IPS-15b (cell line): ENCODE measurements around the gene MOB3B.

Source experiments
- H3K27me3 ChIP-seq: one replicate; pipeline ENCODE4 v1.6.1; 2013; ENCODE audit warnings: low read length; ENCODE audit not compliant: control insufficient read depth, insufficient read depth
- H3K36me3 ChIP-seq: one replicate; pipeline ENCODE4 v1.6.1; 2013; ENCODE audit warnings: low read length; ENCODE audit not compliant: control insufficient read depth, insufficient read depth
- H3K4me1 ChIP-seq: one replicate; pipeline ENCODE4 v1.6.1; 2013; ENCODE audit warnings: mild to moderate bottlenecking, low read length; ENCODE audit not compliant: control insufficient read depth, insufficient read depth
- H3K4me3 ChIP-seq: one replicate; pipeline ENCODE4 v1.5.1; 2013; ENCODE audit warnings: low read depth, low read length
- H3K9ac ChIP-seq: one replicate; pipeline ENCODE4 v1.6.1; 2013; ENCODE audit warnings: low read depth, mild to moderate bottlenecking, low read length
- H3K9me3 ChIP-seq: one replicate; pipeline ENCODE4 v1.6.1; 2013; ENCODE audit warnings: mild to moderate bottlenecking, low read length; ENCODE audit not compliant: control insufficient read depth, insufficient read depth

Gene MOB3B

DNA sequence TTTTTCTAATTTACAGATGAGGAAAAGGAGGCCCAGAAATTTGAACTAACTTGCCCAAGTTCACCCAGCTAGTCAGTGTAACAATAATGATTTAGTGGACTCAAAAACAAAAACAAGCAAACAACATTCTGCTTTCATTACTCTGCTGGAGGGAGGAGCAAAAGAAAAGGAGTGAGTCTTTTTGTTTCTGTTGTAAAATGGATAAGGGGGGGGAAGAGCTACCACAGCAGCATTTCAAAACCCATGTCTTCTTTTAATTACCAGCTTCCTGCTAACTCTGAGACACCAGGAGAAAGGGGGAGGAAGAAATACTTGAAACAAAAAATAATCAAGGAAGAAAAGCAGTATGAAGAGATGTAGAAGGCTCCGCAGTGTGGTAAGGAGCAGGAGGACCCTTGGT lies 193.5 kb downstream of the MOB3B start:
- H3K9me3 ChIP-seq: no peaks in the 10 kb centered on the region
- peaks cover 15% of the 10 kb centered on the region for H3K4me1 ChIP-seq
- no peak overlapping the region for H3K4me3 ChIP-seq
- no peaks in the 10 kb centered on the region for H3K36me3 ChIP-seq
- no peaks in the 10 kb centered on the region for H3K27me3 ChIP-seq
- H3K9ac ChIP-seq: no peak overlapping the region

DNA sequence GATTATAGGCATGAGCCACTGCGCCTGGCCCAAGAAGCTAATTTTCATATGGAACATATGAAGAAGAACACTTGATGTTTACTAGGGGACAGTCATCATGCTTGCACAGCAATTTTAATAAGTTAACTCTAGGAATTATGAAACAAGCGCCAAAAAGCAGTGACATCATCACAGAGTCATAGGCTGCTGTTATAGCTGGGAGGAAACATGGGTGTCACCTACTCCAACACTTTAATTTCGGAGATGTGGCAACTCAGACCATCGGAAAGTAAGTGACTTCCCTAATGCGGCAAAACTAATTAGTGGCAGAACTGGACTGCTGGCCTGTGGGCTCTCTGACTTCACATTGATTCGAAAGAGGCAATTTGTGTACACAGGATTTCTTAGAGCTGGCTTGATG lies 194.5 kb downstream of the MOB3B start:
- Histone ChIP-seq H3K9me3 (no peaks in the 10 kb centered on the region), H3K9ac (no peak overlapping the region), H3K27me3 (no peaks in the 10 kb centered on the region), H3K4me3 (no peak overlapping the region), H3K4me1 (peaks cover 15% of the 10 kb centered on the region), H3K36me3 (no peaks in the 10 kb centered on the region)

DNA sequence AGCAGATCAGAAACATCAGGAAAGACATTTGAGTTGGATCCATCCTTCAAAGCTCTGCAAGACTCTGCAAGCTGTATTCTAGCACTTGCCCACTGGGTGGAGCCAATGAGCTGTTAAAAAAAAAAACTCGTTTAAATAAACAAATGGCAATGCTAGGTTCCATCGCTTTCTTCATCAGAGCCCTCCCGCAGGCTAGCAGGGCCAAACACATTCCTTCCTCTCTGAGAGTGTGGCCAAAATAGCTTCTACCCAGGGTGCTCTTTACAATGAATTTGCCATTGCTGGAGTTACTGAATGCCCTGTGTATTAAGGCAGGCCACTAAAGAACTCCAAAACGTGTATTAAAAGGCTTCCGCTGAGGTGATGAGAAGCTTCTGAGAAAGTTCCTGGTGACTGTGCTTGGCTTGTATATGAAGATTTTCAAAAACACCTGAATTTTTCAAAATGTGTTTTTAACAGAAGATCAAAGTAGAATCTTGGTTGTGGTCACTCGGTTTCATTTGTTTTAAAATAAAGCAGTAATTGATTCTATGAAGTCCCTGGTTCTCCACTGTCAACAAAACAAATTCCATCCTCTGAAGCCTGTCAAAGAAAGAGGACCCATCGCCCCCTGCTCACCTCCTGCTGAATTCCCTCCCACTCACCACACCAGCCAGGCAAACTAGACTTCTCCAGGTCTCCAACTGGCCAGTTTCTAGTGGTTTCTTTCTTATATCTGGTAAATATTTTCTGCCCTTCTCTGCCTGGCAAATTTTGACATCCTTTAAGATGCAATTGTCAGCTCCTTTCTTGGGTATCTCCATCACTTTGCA lies 196.2 kb downstream of the MOB3B start:
- Histone ChIP-seq H3K9ac (no peak overlapping the region), H3K27me3 (no peaks in the 10 kb centered on the region), H3K36me3 (no peaks in the 10 kb centered on the region), H3K4me1 (peaks cover 15% of the 10 kb centered on the region), H3K4me3 (no peak overlapping the region), H3K9me3 (no peaks in the 10 kb centered on the region)

DNA sequence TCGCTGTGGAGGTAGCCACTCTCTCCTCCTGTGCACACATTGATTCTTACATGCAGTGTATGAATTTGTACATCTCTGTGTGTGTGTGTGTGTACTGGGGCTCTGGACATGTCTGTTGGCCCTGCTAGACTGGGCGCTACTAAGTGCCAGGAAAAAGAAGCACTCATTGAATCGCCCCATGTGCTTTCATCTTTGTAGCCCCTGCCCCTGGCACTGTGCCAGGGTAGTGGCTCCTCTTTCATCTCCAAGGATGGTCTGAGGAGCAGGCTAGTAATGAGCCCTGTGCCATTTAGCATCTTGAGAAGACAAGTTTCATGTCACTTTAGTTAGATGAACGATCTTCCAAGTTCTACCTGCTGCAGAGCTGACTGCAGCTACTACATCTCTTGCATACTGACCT lies 198.2 kb downstream of the MOB3B start:
- Histone ChIP-seq H3K9ac (no peak overlapping the region), H3K9me3 (no peaks in the 10 kb centered on the region), H3K4me3 (no peak overlapping the region), H3K4me1 (peaks cover 12% of the 10 kb centered on the region), H3K27me3 (no peaks in the 10 kb centered on the region), H3K36me3 (no peaks in the 10 kb centered on the region)

DNA sequence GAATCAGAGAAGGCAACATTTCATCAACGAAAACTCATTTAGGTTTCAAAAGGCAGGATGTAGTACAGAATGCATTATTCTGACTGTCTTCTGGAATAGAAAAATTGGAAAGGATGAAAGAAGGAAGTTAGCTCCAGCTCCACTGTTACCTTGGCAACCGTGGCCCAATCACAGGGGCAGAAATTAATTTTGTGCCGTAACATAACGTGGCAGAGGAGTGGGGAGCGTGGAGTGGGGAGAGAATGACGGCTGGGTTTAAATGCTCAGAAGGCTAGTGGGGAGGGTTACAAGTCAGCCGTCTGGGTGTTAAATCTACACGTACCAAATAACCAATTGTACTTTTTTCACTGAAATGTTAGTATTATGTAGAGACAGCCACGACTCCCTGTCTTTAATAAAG lies 200.3 kb downstream of the MOB3B start:
- Histone ChIP-seq H3K4me1 (peaks cover 9% of the 10 kb centered on the region), H3K9ac (no peak overlapping the region), H3K4me3 (no peak overlapping the region), H3K9me3 (no peaks in the 10 kb centered on the region), H3K27me3 (no peaks in the 10 kb centered on the region), H3K36me3 (no peaks in the 10 kb centered on the region)

DNA sequence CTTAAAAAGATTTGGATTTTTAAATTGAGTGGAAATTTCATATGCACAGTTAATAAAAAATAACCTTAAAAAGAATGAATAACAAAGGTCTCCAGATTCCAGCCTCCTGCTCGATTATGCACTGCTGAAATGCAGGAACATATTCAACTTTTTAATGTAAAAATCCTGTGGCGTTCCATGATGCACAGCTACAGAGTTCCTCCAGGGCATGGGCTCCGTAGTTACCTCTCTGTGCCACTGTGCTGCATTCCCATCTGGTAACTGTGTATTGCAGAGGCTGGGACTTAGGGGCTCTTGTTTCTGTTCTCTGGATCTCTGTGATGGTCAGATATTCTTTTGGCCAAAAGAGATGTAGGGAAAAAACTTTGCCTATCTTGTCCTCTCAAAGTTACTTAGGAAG lies 201.1 kb downstream of the MOB3B start:
- no peaks in the 10 kb centered on the region for H3K36me3 ChIP-seq
- H3K4me3 ChIP-seq: no peak overlapping the region
- H3K9me3 ChIP-seq: no peaks in the 10 kb centered on the region
- no peak overlapping the region for H3K9ac ChIP-seq
- no peaks in the 10 kb centered on the region for H3K27me3 ChIP-seq
- peaks cover 3% of the 10 kb centered on the region for H3K4me1 ChIP-seq

DNA sequence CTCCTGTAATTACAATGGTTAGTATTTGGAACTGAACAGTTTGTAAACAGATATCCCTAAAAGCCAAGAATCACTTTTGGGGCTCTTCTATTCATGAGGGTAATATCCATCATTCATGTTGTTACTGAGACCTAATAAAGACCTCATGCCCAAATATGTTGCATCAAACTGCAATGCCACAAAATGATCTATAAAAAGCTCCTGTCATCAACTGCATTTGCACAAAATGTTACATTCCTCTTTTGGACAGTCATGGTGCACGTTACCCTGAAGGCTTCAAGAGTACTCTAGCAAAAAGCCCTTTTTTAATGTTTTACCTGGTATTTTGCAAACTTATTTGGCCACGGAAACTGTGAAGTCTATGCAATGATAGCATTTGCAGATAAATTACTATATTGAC lies 218.4 kb downstream of the MOB3B start:
- no peaks in the 10 kb centered on the region for H3K36me3 ChIP-seq
- peaks cover 49% of the 10 kb centered on the region for H3K27me3 ChIP-seq
- no peak overlapping the region for H3K4me3 ChIP-seq
- H3K9ac ChIP-seq: no peak overlapping the region
- peaks cover 12% of the 10 kb centered on the region for H3K4me1 ChIP-seq
- no peaks in the 10 kb centered on the region for H3K9me3 ChIP-seq

DNA sequence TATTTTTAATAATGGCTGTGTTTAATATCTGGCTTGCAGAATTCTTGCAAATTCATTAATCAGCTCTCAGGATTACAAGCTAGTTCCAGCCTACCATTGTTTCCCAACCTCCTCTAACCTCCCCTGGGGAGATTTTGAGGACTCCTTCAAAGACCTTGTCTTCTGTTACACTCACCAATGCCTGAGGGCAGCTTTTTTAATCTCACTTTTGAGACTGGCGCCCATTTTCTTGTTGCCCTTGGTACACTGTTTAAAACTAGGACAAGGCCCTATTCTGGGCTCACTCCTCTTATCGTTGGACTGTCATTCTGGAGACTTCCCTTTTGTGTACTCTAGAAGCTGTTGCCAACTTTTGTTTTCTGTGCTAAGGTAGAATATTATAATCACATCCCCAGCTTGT lies 219.0 kb downstream of the MOB3B start:
- H3K9ac ChIP-seq: no peak overlapping the region
- H3K4me3 ChIP-seq: no peak overlapping the region
- H3K36me3 ChIP-seq: no peaks in the 10 kb centered on the region
- H3K27me3 ChIP-seq: peaks cover 52% of the 10 kb centered on the region
- H3K9me3 ChIP-seq: no peaks in the 10 kb centered on the region
- peaks cover 12% of the 10 kb centered on the region for H3K4me1 ChIP-seq

DNA sequence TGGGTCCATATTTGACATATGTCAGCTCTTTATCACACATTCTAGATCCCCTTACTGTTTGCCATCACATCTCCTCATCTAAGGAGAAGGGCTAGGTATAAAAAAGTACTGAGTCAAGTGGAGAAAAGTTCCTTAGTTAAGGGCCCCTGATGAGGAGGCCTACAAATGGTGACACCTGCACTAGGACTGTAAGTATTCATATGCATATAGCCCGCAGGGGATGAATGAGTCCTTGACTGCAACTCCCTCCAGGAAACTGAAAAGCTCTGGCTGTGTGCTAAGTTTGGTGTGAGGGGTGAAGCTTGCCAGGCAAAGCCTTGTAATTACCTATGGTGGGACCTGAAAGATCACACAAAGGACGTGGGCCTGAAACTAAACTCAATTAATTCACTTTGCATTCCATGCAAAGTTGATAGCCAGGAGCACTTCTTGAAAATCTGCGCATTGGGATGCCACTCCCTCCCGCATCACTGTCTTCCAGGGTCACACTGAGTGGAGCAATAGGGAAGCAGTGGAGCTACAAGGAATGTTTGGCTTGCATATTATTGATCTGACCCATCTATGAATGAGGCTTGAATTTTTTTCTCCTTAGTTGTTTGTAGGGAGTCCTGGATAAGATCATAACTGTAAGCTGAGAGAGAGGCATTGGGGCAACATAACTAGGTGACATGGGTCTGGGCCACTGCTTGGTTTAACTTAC lies 220.8 kb downstream of the MOB3B start:
- Histone ChIP-seq H3K36me3 (no peaks in the 10 kb centered on the region), H3K4me1 (peaks cover 12% of the 10 kb centered on the region), H3K27me3 (peaks cover 51% of the 10 kb centered on the region), H3K9ac (no peak overlapping the region), H3K9me3 (no peaks in the 10 kb centered on the region), H3K4me3 (no peak overlapping the region)

DNA sequence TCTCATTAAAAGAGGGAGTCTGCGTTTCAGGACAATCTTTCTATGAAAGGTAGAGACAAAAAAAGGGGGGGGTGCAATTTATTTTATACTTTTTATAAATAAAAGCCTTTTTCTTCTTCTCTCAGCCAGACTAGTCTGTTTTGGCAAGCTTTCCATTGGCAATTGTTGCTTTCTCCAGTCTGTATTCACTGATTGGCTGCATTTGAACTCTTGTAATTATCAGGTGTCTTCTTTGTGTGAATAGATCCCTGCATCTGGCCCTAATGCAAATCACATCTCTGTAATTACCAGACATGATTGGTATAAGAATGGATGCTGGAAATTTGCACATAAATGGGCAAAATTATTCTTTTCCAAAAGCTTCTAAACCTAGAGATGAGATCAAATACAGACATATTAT lies 225.1 kb downstream of the MOB3B start:
- Histone ChIP-seq H3K27me3 (peaks cover 27% of the 10 kb centered on the region), H3K4me3 (no peak overlapping the region), H3K9ac (no peak overlapping the region), H3K4me1 (peaks cover 12% of the 10 kb centered on the region), H3K36me3 (no peaks in the 10 kb centered on the region), H3K9me3 (no peaks in the 10 kb centered on the region)

DNA sequence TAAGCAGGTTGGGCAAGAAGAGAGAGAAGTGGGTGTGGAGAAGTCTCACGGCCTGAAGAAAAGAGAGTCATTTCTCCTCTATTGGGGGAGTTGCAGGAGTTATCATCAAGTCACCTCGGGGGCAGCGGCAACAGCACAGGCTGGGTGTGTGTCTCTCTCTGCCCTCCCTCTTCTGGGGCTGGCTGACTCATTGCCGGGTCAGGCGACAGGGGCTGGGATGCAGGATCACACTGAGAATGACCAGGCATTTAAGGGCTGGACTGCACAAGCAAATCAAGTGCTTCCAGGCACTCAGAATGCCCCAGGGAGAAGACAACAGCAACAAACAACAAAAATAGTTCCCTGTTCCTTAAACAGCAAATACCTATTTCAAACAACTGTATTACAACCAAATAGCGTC lies 226.4 kb downstream of the MOB3B start:
- H3K4me3 ChIP-seq: no peak overlapping the region
- no peaks in the 10 kb centered on the region for H3K36me3 ChIP-seq
- H3K9ac ChIP-seq: no peak overlapping the region
- H3K4me1 ChIP-seq: peaks cover 1% of the 10 kb centered on the region
- peaks cover 20% of the 10 kb centered on the region for H3K27me3 ChIP-seq
- no peaks in the 10 kb centered on the region for H3K9me3 ChIP-seq

DNA sequence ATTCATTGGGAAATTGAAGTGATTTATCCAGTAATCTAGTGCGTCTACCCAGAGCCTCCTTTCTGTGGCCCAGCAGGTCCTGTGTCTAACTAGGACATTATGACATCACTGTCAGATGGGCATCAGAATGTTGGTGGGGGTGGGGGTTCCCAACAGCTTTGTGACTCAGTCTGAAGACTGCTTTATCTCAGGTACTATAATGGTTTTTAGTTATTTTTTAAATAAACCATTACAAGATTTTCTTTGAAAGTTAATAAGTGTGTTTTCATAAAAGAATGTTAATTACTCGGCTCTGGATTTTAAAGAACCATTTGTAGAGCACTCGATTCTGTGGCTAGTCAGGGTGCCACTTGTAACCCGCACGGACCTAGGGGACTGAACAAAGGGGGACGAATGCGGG lies 232.6 kb downstream of the MOB3B start, which contains the start of gene EQTN:
EQTN (minus strand) TSS at position 101 of the 400 bp plus-strand sequence; CDS start at position 6, 95 bp downstream.
- no peaks in the 10 kb centered on the region for H3K36me3 ChIP-seq
- no peak within 1 kb of the TSS for H3K9ac ChIP-seq

More for the DNA sequence above, 232.6 kb downstream of the MOB3B start, which contains the start of gene EQTN:
- Histone ChIP-seq H3K4me3 (no peak within 1 kb of the TSS), H3K27me3 (no peaks in the 10 kb centered on the region), H3K9me3 (no peaks in the 10 kb centered on the region), H3K4me1 (no peaks in the 10 kb centered on the region)
